NB4 (cell line): Measurements from ENCODE around the gene CIC.

Source experiments
- POLR2A ChIP-seq: IDR thresholded peaks from 2 replicates; pipeline ENCODE4 v1.6.1; 2011; ENCODE audit warnings: mild to moderate bottlenecking; ENCODE audit not compliant: insufficient read length; ENCODE audit errors: extremely low read depth
- TF ChIP-seq, protein P1 (sequence below): IDR thresholded peaks from one replicate; pipeline ENCODE4 v1.5.1; 2012; ENCODE audit warnings: low read depth, low read length

DNA sequence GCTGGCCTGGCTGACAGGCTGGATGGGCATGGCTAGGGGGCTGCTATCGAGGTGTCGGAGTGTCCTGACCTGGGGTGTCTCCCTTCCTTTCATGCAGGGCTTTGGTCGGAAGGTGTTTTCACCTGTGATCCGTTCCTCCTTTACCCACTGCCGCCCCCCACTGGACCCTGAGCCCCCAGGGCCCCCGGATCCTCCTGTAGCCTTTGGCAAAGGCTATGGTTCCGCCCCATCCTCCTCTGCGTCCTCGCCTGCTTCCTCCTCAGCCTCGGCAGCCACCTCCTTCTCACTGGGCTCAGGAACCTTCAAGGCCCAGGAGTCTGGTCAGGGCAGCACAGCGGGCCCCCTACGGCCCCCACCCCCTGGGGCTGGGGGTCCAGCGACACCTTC lies 21.1 kb downstream of the CIC start:
- TF ChIP-seq POLR2A = no peak
- TF ChIP-seq, protein P1, sequence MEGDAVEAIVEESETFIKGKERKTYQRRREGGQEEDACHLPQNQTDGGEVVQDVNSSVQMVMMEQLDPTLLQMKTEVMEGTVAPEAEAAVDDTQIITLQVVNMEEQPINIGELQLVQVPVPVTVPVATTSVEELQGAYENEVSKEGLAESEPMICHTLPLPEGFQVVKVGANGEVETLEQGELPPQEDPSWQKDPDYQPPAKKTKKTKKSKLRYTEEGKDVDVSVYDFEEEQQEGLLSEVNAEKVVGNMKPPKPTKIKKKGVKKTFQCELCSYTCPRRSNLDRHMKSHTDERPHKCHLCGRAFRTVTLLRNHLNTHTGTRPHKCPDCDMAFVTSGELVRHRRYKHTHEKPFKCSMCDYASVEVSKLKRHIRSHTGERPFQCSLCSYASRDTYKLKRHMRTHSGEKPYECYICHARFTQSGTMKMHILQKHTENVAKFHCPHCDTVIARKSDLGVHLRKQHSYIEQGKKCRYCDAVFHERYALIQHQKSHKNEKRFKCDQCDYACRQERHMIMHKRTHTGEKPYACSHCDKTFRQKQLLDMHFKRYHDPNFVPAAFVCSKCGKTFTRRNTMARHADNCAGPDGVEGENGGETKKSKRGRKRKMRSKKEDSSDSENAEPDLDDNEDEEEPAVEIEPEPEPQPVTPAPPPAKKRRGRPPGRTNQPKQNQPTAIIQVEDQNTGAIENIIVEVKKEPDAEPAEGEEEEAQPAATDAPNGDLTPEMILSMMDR = no peak
